Measurements from ENCODE around the gene DENND1A. TPM values are rescaled to one million over a fixed set of nuclear protein-coding genes. Genes with fewer than 3 reads are reported as not detected.

The DENND1A gene
- total RNA-seq, 1 donor from 2014 or later, result 13.9 TPM

- H3K36me3 Mint-ChIP-seq (ENCODE audit: unreplicated experiment), result peaks cover 5% of the 10 kb centered on the region
- no peak overlapping the region for H3K27ac Mint-ChIP-seq (ENCODE audit: unreplicated experiment)
- peaks cover 22% of the 10 kb centered on the region for H3K4me1 Mint-ChIP-seq (ENCODE audit: low read depth, unreplicated experiment)
- no peak overlapping the region for H3K4me3 Mint-ChIP-seq (ENCODE audit: unreplicated experiment)
- peaks cover 9% of the 10 kb centered on the region for H3K9me3 Mint-ChIP-seq (ENCODE audit: unreplicated experiment)
- TF ChIP-seq CTCF (IDR thresholded peaks at IDR 0.05; ENCODE audit: partially characterized antibody, unreplicated experiment), result no peak
- DNase-seq, result peak; percentile 12
- H3K27me3 Mint-ChIP-seq (ENCODE audit: unreplicated experiment), result peaks cover 6% of the 10 kb centered on the region
Measured at GRCh38 chr9:123412171-123412820, 517.6 kb downstream of the DENND1A start.

- Mint-ChIP-seq H3K27ac (ENCODE audit: unreplicated experiment) (no peak overlapping the region), H3K4me1 (ENCODE audit: low read depth, unreplicated experiment) (peaks cover 26% of the 10 kb centered on the region), H3K9me3 (ENCODE audit: unreplicated experiment) (peaks cover 10% of the 10 kb centered on the region), H3K36me3 (ENCODE audit: unreplicated experiment) (peaks cover 4% of the 10 kb centered on the region), H3K27me3 (ENCODE audit: unreplicated experiment) (peaks cover 6% of the 10 kb centered on the region), H3K4me3 (ENCODE audit: unreplicated experiment) (no peak overlapping the region)
- no peak for TF ChIP-seq CTCF (IDR thresholded peaks at IDR 0.05; ENCODE audit: partially characterized antibody, unreplicated experiment)
- no peak for DNase-seq
Measured at GRCh38 chr9:123411636-123412035, 518.3 kb downstream of the DENND1A start.

- Mint-ChIP-seq H3K4me1 (ENCODE audit: low read depth, unreplicated experiment) (peaks cover 26% of the 10 kb centered on the region), H3K9me3 (ENCODE audit: unreplicated experiment) (peaks cover 8% of the 10 kb centered on the region)
- no peak for TF ChIP-seq CTCF (IDR thresholded peaks at IDR 0.05; ENCODE audit: partially characterized antibody, unreplicated experiment)
Measured at GRCh38 chr9:123411191-123411590, 518.7 kb downstream of the DENND1A start.

DNA sequence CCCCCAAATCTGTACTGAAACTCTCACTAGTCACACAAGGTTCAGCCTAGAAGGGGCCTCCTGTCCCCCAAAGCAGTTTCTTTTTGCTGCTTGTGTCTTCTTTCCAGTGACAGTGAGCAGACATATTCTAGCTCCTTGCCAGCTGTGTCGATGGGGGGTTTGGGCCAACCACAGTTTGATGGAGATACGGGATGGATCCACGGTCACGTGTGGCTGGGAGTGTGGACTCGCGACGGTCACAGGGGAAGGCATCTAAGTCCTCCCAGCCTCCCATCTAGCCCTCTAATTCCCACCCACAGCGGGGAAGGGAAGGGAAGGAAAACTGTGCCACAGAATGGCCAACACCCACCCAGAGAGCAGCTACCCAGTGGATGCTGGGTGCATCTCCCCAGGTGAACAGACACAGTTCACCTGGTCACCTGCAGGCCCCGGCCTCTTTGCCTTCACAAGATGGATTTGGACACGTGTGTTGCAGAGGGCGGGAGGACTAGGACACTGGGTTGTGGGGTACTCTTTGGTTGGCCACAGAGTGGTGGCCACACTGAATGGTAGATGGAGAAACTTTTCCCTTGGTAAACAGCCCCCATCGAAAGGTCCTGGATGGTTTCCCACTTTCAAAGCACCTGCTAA is 519.5 kb downstream of the DENND1A start:
- H3K9me3 Mint-ChIP-seq (ENCODE audit: unreplicated experiment), result peaks cover 8% of the 10 kb centered on the region
- H3K36me3 Mint-ChIP-seq (ENCODE audit: unreplicated experiment), result no peaks in the 10 kb centered on the region
- H3K4me1 Mint-ChIP-seq (ENCODE audit: low read depth, unreplicated experiment), result peaks cover 21% of the 10 kb centered on the region
- H3K4me3 Mint-ChIP-seq (ENCODE audit: unreplicated experiment), result no peak overlapping the region
- H3K27ac Mint-ChIP-seq (ENCODE audit: unreplicated experiment), result no peak overlapping the region
- no peak for DNase-seq
- TF ChIP-seq CTCF (IDR thresholded peaks at IDR 0.05; ENCODE audit: partially characterized antibody, unreplicated experiment), result no peak
- H3K27me3 Mint-ChIP-seq (ENCODE audit: unreplicated experiment), result peaks cover 6% of the 10 kb centered on the region

More at GRCh38 chr9:123411191-123411590, 518.7 kb downstream of the DENND1A start:
- Mint-ChIP-seq H3K27ac (ENCODE audit: unreplicated experiment) (no peak overlapping the region), H3K4me3 (ENCODE audit: unreplicated experiment) (no peak overlapping the region), H3K36me3 (ENCODE audit: unreplicated experiment) (no peaks in the 10 kb centered on the region), H3K27me3 (ENCODE audit: unreplicated experiment) (peaks cover 6% of the 10 kb centered on the region)
- no peak for DNase-seq

Measured in glutamatergic neuron (in vitro differentiated cells).